HEK293 (cell line): ENCODE measurements around the gene FLRT1.

Experiments
- CTCF ChIA-PET: fragments of 350-600 bp; formaldehyde crosslinking; extraction: SDS; loops from one replicate; lab custom pipeline; 2021; ENCODE audit warnings: antibody characterized with exemption; lab: Yijun Ruan, JAX
- POLR2A ChIA-PET: fragments of 300-600 bp; formaldehyde crosslinking; extraction: SDS; loops from one replicate; lab custom pipeline; 2020; ENCODE audit warnings: antibody characterized with exemption, inconsistent platforms; lab: Yijun Ruan, JAX
- H3K27ac ChIP-seq: fragments of 200-500 bp; sonication (Bioruptor generic); 2 replicates; pipeline ENCODE4 v1.5.1; 2014; ENCODE audit warnings: low read depth, low read length, control low read depth, inconsistent platforms; ENCODE audit errors: extremely low read depth
- H3K36me3 ChIP-seq, 2 experiments: fragments of 200-500 bp in 1 of 2; sonication (Bioruptor generic) in 1 of 2; 1 replicate in 1 of 2; 2 replicates in 1 of 2; pipeline ENCODE4 v1.5.1; 2014 to 2017; ENCODE audit warnings: inconsistent platforms in 2 of 2, low read length in 2 of 2; ENCODE audit not compliant: control insufficient read depth in 2 of 2, insufficient read depth in 1 of 2
- H3K4me1 ChIP-seq: fragments of 200-500 bp; sonication (Bioruptor generic); 2 replicates; pipeline ENCODE4 v1.5.1; 2014; ENCODE audit warnings: mild to moderate bottlenecking, low read length, inconsistent platforms; ENCODE audit not compliant: control insufficient read depth, insufficient read depth
- H3K4me3 ChIP-seq: 2 replicates; pipeline ENCODE4 v1.5.1; 2011; ENCODE audit warnings: low read depth, mild to moderate bottlenecking, control low read depth, low read length, moderate library complexity
- H3K9me3 ChIP-seq: fragments of 200-500 bp; sonication (Bioruptor generic); 2 replicates; pipeline ENCODE4 v1.5.1; 2014; ENCODE audit warnings: low read depth, low read length, inconsistent platforms; ENCODE audit not compliant: control insufficient read depth, insufficient read depth
- EGR2 ChIP-seq: fragments of 450-650 bp; formaldehyde crosslinking; IDR thresholded peaks from 2 replicates; pipeline ENCODE4 v1.5.1; 2016; ENCODE audit warnings: low read depth, missing biosample characterization, missing genetic modification characterization
- GLI2 ChIP-seq: fragments of 450-650 bp; formaldehyde crosslinking; IDR thresholded peaks from 2 replicates; pipeline ENCODE4; 2017; ENCODE audit warnings: missing biosample characterization, missing genetic modification characterization, low read depth, borderline replicate concordance
- HOXA7 ChIP-seq: sonication (generic); formaldehyde crosslinking; IDR thresholded peaks from 2 replicates; pipeline ENCODE4 v1.8.1; 2022; ENCODE audit warnings: missing genetic modification reagents, borderline replicate concordance
- KLF10 ChIP-seq: fragments of 450-650 bp; IDR thresholded peaks from 2 replicates; pipeline ENCODE4 v1.5.1; 2018; ENCODE audit warnings: missing biosample characterization, mild to moderate bottlenecking, missing genetic modification characterization
- KLF16 ChIP-seq: fragments of 450-650 bp; formaldehyde crosslinking; IDR thresholded peaks from 2 replicates; pipeline ENCODE4 v1.5.1; 2017; ENCODE audit warnings: missing biosample characterization, missing genetic modification characterization
- PRDM1 ChIP-seq: fragments of 450-650 bp; formaldehyde crosslinking; IDR thresholded peaks from 2 replicates; pipeline ENCODE4; 2016; ENCODE audit warnings: missing biosample characterization, missing genetic modification characterization
- ZEB2 ChIP-seq: fragments of 450-650 bp; formaldehyde crosslinking; IDR thresholded peaks from 2 replicates; pipeline ENCODE4 v1.5.1; 2016; ENCODE audit warnings: missing biosample characterization, missing genetic modification characterization
- ZFHX2 ChIP-seq: fragments of 450-650 bp; formaldehyde crosslinking; conservative IDR thresholded peaks from 2 replicates; pipeline ENCODE4 v1.5.1; 2016; ENCODE audit warnings: missing biosample characterization, missing genetic modification characterization
- ZNF2 ChIP-seq: fragments of 450-650 bp; formaldehyde crosslinking; IDR thresholded peaks from 2 replicates; pipeline ENCODE4 v1.5.1; 2016; ENCODE audit warnings: missing biosample characterization, missing genetic modification characterization
- ZNF211 ChIP-seq: fragments of 450-650 bp; formaldehyde crosslinking; IDR thresholded peaks from 2 replicates; pipeline ENCODE4 v1.5.1; 2016; ENCODE audit warnings: low read depth, missing biosample characterization, missing genetic modification characterization
- ZNF274 ChIP-seq, 2 experiments: fragments of 200-500 bp in 1 of 2; fragments of 450-650 bp in 1 of 2; sonication (Bioruptor generic) in 1 of 2; formaldehyde crosslinking in 1 of 2; IDR thresholded peaks; 2 replicates each; pipeline versions ENCODE4 v1.5.1 to v1.6.1; 2014 to 2016; ENCODE audit warnings: borderline replicate concordance in 1 of 2, inconsistent platforms in 1 of 2, low read length in 1 of 2, missing biosample characterization in 1 of 2, missing genetic modification characterization in 1 of 2
- ZNF302 ChIP-seq: fragments of 450-650 bp; formaldehyde crosslinking; IDR thresholded peaks from 2 replicates; pipeline ENCODE4 v1.5.1; 2016; ENCODE audit warnings: missing biosample characterization, missing genetic modification characterization, low read depth
- ZNF521 ChIP-seq: fragments of 450-650 bp; formaldehyde crosslinking; IDR thresholded peaks from 2 replicates; pipeline ENCODE4 v1.5.1; 2017; ENCODE audit warnings: missing biosample characterization, mild to moderate bottlenecking, missing genetic modification characterization
- ZNF529 ChIP-seq: fragments of 450-650 bp; formaldehyde crosslinking; IDR thresholded peaks from 2 replicates; pipeline ENCODE4 v1.5.1; 2017; ENCODE audit warnings: missing genetic modification characterization, missing biosample characterization; ENCODE audit not compliant: insufficient replicate concordance
- ZNF560 ChIP-seq: fragments of 450-650 bp; formaldehyde crosslinking; IDR thresholded peaks from 2 replicates; pipeline ENCODE4 v1.5.1; 2017; ENCODE audit warnings: missing biosample characterization, missing genetic modification characterization, borderline replicate concordance
- ZNF585B ChIP-seq: fragments of 450-650 bp; formaldehyde crosslinking; IDR thresholded peaks from 2 replicates; pipeline ENCODE4 v1.5.1; 2016; ENCODE audit warnings: missing biosample characterization, missing genetic modification characterization
- ZNF701 ChIP-seq: fragments of 450-650 bp; formaldehyde crosslinking; IDR thresholded peaks from 2 replicates; pipeline ENCODE4 v1.5.1; 2016; ENCODE audit warnings: missing biosample characterization, missing genetic modification characterization
- ZNF777 ChIP-seq: fragments of 450-650 bp; formaldehyde crosslinking; IDR thresholded peaks from 2 replicates; pipeline ENCODE4 v1.5.1; 2017; ENCODE audit warnings: missing biosample characterization, missing genetic modification characterization, borderline replicate concordance
- ZXDB ChIP-seq: fragments of 450-650 bp; formaldehyde crosslinking; IDR thresholded peaks from 2 replicates; pipeline ENCODE4 v1.5.1; 2016; ENCODE audit warnings: missing biosample characterization, missing genetic modification characterization
- TF ChIP-seq, protein P1 (sequence below): fragments of 450-650 bp; formaldehyde crosslinking; IDR thresholded peaks from 2 replicates; pipeline ENCODE4 v1.5.1; 2016; ENCODE audit warnings: missing biosample characterization, missing genetic modification characterization
- TF ChIP-seq, protein P2 (sequence below): fragments of 450-650 bp; formaldehyde crosslinking; IDR thresholded peaks from 2 replicates; pipeline ENCODE4 v1.5.1; 2016; ENCODE audit warnings: missing biosample characterization, missing genetic modification characterization
- TF ChIP-seq, protein P3 (sequence below): fragments of 450-650 bp; formaldehyde crosslinking; IDR thresholded peaks from 2 replicates; pipeline ENCODE4 v1.5.1; 2016; ENCODE audit warnings: missing biosample characterization, missing genetic modification characterization

The FLRT1 gene

DNA sequence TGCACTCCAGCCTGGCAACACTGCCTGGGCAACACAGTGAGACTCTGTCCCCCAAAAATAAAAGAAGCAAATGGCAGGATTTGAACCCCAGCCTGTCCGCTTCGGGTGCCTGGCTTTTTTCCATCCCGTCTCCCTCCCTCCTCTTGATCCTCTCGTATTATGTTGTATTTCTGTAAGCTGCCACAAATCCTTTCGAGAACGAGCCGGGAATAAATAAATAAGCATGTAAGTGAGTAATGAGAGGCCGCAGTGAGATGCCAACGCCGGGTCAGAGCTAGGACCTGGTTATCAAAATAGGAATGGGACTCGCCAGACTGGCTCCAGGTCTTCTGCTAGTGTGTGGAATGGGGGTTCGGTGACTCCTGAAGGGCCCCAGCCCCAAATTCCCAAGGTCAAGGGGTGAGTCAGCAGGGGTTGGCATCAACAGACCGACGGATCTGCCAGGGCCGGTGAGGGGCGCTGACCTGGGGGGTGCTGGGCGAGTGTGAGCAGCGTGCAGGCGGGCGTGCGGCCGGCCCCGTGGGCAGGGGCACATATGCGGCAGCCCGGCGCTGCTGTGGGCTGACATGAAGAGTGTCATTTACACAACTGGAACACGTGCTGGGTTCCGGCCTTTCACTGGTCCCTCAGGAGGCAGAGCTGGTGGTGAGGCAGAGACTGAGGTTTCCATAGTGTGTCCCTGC is 47.8 kb downstream of the FLRT1 start:
- TF ChIP-seq ZNF560, result no peak
- TF ChIP-seq ZNF274 (IDR thresholded peaks at IDR 0.05; ENCODE audit: low read length), result no peak
- no peak for TF ChIP-seq ZNF274 (tag by site-specific recombination; IDR thresholded peaks at IDR 0.05; ENCODE audit: borderline replicate concordance)
- no peak for TF ChIP-seq ZEB2 (tag by site-specific recombination)
- TF ChIP-seq ZNF777 (tag by site-specific recombination), result no peak
- no peak for TF ChIP-seq ZNF529 (tag by site-specific recombination)
- TF ChIP-seq ZNF701 (tag by site-specific recombination), result no peak
- TF ChIP-seq ZXDB, result no peak
- TF ChIP-seq HOXA7 (CRISPR knock-in tag), result no peak
- TF ChIP-seq, protein P1, sequence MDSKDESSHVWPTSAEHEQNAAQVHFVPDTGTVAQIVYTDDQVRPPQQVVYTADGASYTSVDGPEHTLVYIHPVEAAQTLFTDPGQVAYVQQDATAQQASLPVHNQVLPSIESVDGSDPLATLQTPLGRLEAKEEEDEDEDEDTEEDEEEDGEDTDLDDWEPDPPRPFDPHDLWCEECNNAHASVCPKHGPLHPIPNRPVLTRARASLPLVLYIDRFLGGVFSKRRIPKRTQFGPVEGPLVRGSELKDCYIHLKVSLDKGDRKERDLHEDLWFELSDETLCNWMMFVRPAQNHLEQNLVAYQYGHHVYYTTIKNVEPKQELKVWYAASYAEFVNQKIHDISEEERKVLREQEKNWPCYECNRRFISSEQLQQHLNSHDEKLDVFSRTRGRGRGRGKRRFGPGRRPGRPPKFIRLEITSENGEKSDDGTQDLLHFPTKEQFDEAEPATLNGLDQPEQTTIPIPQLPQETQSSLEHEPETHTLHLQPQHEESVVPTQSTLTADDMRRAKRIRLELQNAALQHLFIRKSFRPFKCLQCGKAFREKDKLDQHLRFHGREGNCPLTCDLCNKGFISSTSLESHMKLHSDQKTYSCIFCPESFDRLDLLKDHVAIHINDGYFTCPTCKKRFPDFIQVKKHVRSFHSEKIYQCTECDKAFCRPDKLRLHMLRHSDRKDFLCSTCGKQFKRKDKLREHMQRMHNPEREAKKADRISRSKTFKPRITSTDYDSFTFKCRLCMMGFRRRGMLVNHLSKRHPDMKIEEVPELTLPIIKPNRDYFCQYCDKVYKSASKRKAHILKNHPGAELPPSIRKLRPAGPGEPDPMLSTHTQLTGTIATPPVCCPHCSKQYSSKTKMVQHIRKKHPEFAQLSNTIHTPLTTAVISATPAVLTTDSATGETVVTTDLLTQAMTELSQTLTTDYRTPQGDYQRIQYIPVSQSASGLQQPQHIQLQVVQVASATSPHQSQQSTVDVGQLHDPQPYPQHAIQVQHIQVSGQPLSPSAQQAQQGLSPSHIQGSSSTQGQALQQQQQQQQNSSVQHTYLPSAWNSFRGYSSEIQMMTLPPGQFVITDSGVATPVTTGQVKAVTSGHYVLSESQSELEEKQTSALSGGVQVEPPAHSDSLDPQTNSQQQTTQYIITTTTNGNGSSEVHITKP, result no peak
- TF ChIP-seq, protein P2, sequence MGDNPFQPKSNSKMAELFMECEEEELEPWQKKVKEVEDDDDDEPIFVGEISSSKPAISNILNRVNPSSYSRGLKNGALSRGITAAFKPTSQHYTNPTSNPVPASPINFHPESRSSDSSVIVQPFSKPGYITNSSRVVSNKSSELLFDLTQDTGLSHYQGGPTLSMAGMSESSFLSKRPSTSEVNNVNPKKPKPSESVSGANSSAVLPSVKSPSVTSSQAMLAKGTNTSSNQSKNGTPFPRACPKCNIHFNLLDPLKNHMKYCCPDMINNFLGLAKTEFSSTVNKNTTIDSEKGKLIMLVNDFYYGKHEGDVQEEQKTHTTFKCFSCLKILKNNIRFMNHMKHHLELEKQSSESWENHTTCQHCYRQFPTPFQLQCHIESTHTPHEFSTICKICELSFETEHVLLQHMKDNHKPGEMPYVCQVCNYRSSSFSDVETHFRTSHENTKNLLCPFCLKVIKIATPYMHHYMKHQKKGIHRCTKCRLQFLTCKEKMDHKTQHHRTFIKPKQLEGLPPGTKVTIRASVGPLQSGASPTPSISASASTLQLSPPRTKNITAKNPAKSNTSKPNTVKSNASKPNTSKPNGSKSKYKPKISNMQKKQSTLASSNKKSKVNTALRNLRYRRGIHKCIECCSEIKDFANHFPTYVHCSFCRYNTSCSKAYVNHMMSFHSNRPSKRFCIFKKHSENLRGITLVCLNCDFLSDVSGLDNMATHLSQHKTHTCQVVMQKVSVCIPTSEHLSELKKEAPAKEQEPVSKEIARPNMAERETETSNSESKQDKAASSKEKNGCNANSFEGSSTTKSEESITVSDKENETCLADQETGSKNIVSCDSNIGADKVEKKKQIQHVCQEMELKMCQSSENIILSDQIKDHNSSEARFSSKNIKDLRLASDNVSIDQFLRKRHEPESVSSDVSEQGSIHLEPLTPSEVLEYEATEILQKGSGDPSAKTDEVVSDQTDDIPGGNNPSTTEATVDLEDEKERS, result no peak
- TF ChIP-seq ZNF302 (tag by site-specific recombination), result no peak
- no peak for TF ChIP-seq ZNF521
- TF ChIP-seq KLF10 (tag by site-specific recombination), result no peak
- no peak for TF ChIP-seq ZNF211 (tag by site-specific recombination)
- TF ChIP-seq ZNF2 (tag by site-specific recombination), result no peak
- TF ChIP-seq, protein P3, sequence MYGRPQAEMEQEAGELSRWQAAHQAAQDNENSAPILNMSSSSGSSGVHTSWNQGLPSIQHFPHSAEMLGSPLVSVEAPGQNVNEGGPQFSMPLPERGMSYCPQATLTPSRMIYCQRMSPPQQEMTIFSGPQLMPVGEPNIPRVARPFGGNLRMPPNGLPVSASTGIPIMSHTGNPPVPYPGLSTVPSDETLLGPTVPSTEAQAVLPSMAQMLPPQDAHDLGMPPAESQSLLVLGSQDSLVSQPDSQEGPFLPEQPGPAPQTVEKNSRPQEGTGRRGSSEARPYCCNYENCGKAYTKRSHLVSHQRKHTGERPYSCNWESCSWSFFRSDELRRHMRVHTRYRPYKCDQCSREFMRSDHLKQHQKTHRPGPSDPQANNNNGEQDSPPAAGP (tag by site-specific recombination), result no peak
- Histone ChIP-seq H3K4me3 (no peak overlapping the region), H3K9me3 (no peaks in the 10 kb centered on the region), H3K27ac (no peak overlapping the region), H3K4me1 (no peaks in the 10 kb centered on the region), H3K36me3 (no peaks in the 10 kb centered on the region)
- POLR2A ChIA-PET, result no interaction called here
- CTCF ChIA-PET, result no interaction called here

DNA sequence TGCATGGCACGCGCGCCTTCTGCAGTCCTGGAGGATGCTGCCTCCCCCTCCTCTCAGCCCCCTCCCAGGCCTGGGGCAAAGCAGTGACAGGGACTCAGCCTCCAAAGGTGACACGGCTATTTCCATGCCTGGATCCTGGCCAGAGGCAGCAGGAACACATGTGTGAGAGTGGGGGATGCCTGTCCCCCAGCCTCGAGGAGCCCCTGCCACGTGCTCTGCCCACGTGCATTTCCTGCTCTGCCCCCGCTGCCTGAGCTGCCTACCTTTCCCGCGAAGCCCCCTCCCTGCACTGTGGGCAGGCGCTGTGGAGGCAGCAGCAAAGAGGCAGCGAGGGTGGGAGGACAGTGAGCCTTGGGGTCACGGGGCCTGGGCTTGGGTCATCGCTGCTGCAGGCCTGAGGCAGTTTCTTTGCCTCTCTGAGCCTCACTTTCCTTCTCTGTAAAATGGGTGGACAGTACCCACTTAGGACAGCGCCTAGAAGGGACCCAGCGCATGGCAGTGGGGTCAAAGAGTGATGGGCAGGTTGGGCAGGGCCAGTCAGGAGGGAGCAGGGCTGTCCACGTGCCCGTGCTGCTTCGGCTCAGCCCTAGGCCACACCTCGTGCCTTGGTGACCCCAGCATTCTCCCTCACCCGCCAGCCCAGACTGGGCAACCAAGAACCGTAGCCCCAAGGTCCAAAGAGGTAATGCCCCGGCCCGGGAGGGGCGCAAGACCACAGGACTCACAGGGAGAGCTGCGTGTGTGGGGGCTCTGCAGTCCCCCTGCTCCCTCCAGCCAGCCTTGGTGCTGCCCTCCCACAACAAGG is 48.6 kb downstream of the FLRT1 start:
- H3K36me3 ChIP-seq, result no peaks in the 10 kb centered on the region
- H3K4me1 ChIP-seq, result no peaks in the 10 kb centered on the region
- no peak overlapping the region for H3K27ac ChIP-seq
- ChIA-PET POLR2A (no interaction called here), CTCF (no interaction called here)
- H3K4me3 ChIP-seq, result no peak overlapping the region
- no peaks in the 10 kb centered on the region for H3K9me3 ChIP-seq
- no peak for TF ChIP-seq KLF16 (tag by site-specific recombination)
- no peak for TF ChIP-seq PRDM1 (tag by site-specific recombination)
- TF ChIP-seq ZNF585B (tag by site-specific recombination), result no peak
- TF ChIP-seq GLI2 (tag by site-specific recombination), result no peak
- peak; percentile 89 for TF ChIP-seq ZFHX2
- TF ChIP-seq EGR2 (tag by site-specific recombination), result peak; percentile 84
